Measurements from ENCODE around the gene DSC3. TPM values are rescaled to one million over a fixed set of nuclear protein-coding genes. Genes with fewer than 3 reads are reported as not detected.

Gene DSC3
- total RNA-seq, 1 experiment from 2014 or later, result 9.8 TPM

GRCh38 chr18:30940952-30941539, 101.5 kb downstream of the DSC3 start:
- H3K9me3 Mint-ChIP-seq (ENCODE audit: low read depth, unreplicated experiment), result peaks cover 8% of the 10 kb centered on the region
- intact Hi-C loops (cut with micrococcal nuclease; ENCODE audit: unreplicated experiment), result no loop called here
- H3K4me1 Mint-ChIP-seq (ENCODE audit: low read depth, unreplicated experiment), result no peaks in the 10 kb centered on the region
- no TSS peak for BruUV-seq (replicated peaks)
- no peak overlapping the region for H3K27ac Mint-ChIP-seq (ENCODE audit: unreplicated experiment)
- CTCF ChIA-PET, result no interaction called here
- DNase-seq, result no peak
- no peaks in the 10 kb centered on the region for H3K36me3 Mint-ChIP-seq (ENCODE audit: insufficient read depth, unreplicated experiment)
- no peaks in the 10 kb centered on the region for H3K27me3 Mint-ChIP-seq (ENCODE audit: unreplicated experiment)
- no peak overlapping the region for H3K4me3 Mint-ChIP-seq (ENCODE audit: low read depth, unreplicated experiment)
- TF ChIP-seq, protein P1, sequence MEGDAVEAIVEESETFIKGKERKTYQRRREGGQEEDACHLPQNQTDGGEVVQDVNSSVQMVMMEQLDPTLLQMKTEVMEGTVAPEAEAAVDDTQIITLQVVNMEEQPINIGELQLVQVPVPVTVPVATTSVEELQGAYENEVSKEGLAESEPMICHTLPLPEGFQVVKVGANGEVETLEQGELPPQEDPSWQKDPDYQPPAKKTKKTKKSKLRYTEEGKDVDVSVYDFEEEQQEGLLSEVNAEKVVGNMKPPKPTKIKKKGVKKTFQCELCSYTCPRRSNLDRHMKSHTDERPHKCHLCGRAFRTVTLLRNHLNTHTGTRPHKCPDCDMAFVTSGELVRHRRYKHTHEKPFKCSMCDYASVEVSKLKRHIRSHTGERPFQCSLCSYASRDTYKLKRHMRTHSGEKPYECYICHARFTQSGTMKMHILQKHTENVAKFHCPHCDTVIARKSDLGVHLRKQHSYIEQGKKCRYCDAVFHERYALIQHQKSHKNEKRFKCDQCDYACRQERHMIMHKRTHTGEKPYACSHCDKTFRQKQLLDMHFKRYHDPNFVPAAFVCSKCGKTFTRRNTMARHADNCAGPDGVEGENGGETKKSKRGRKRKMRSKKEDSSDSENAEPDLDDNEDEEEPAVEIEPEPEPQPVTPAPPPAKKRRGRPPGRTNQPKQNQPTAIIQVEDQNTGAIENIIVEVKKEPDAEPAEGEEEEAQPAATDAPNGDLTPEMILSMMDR (IDR thresholded peaks at IDR 0.05; ENCODE audit: unreplicated experiment), result no peak

Other genes starting within 250 kb of the DSC3 start
- gene DSC2, start 59.7 kb upstream of the DSC3 start, total RNA-seq (2022), result 31.5 and 42.4 TPM in 2 replicates
- gene DSC1, start 120.1 kb upstream of the DSC3 start, total RNA-seq (2022), result not detected in 2 replicates

Measured in Calu3 (cell line).